K562 (cell line): ENCODE data around the gene PSD2. TPM values are rescaled to one million over a fixed set of nuclear protein-coding genes. Genes with fewer than 3 reads are reported as not detected.
A peak's percentile ranks its signal among the peaks of the same experiment; 100 is the strongest.

Experiments
- ATAC-seq: fragments of 200-7000 bp; cut with Tn5 transposase; 3 replicates; pipeline ENCODE4 v1.9.1; 2020; ENCODE audit warnings: moderate library complexity
- BruUV-seq: library from RNA; stranded (reverse); fragments of 400-500 nt; replicated peaks from 2 replicates; lab custom pipeline; 2021; lab: Mats Ljungman, UMichigan
- CTCF ChIA-PET: fragments of 300-600 bp; formaldehyde crosslinking; extraction: SDS; loops from one replicate; lab custom pipeline; 2021; ENCODE audit warnings: low intra/inter-chr PET ratio; lab: Yijun Ruan, JAX
- POLR2A ChIA-PET: fragments of 300-600, 350-650 bp; sonication (Branson Sonifier 250); formaldehyde crosslinking; extraction: SDS; loops from one replicate; lab custom pipeline; 2021; ENCODE audit warnings: antibody characterized with exemption, inconsistent platforms; lab: Yijun Ruan, JAX
- DNase-seq, 4 experiments: peaks; one replicate each; pipeline versions ENCODE4 v3.0.0 to v3.0.0-alpha.2; 2011 to 2018; ENCODE audit warnings: low spot score in 3 of 4, mixed read lengths in 3 of 4; ENCODE audit errors: extremely low read depth in 1 of 4
- FAIRE-seq: peaks from 2 replicates; lab custom pipeline; 2011; peaks lifted over from hg19 to GRCh38; lab: Jason Lieb, UNC
- H2AFZ ChIP-seq: 2 replicates; pipeline ENCODE4 v1.6.0; 2011; ENCODE audit warnings: low read depth, low read length, control low read depth, inconsistent platforms
- H3K27ac ChIP-seq: fragments of 200-600 bp; 3 replicates; pipeline ENCODE4 v1.8.0; 2011; ENCODE audit warnings: low read depth, mild to moderate bottlenecking, control low read depth, inconsistent platforms, low read length, moderate library complexity, mixed read lengths; ENCODE audit errors: extremely low read depth
- H3K27me3 ChIP-seq, 2 experiments: fragments of 300-600 bp in 1 of 2; 2 replicates in 1 of 2; 3 replicates in 1 of 2; pipeline versions ENCODE4 v1.6.0 to v1.8.0; 2011; ENCODE audit warnings: inconsistent platforms in 2 of 2, low read length in 2 of 2, mild to moderate bottlenecking in 1 of 2, mixed read lengths in 1 of 2, moderate library complexity in 1 of 2; ENCODE audit not compliant: control insufficient read depth in 2 of 2, insufficient read depth in 2 of 2
- H3K36me3 ChIP-seq: fragments of 300-600 bp; 3 replicates; pipeline ENCODE4 v1.8.0; 2011; ENCODE audit warnings: mild to moderate bottlenecking, low read length, inconsistent platforms; ENCODE audit not compliant: control insufficient read depth, insufficient read depth
- H3K4me1 ChIP-seq, 2 experiments: fragments of 200-600 bp in 1 of 2; replicated peaks in 1 of 2; 2 replicates in 1 of 2; 3 replicates in 1 of 2; pipeline versions ENCODE4 v1.5.1 to v1.8.0; 2011; ENCODE audit warnings: inconsistent platforms in 2 of 2, low read length in 2 of 2, mild to moderate bottlenecking in 1 of 2, mixed read lengths in 1 of 2, moderate library complexity in 1 of 2; ENCODE audit not compliant: control insufficient read depth in 2 of 2, insufficient read depth in 2 of 2
- H3K4me2 ChIP-seq: 2 replicates; pipeline ENCODE4 v1.6.1; 2011; ENCODE audit warnings: low read length, control low read depth, inconsistent platforms, mixed read lengths; ENCODE audit not compliant: insufficient read depth
- H3K4me3 ChIP-seq: fragments of 200-600 bp; sonication (generic), shearing (Covaris generic); 2 replicates; pipeline ENCODE4 v1.5.1; 2016; ENCODE audit warnings: control low read depth, inconsistent platforms
- H3K79me2 ChIP-seq: fragments of 200-600 bp; 3 replicates; pipeline ENCODE4 v1.8.0; 2011; ENCODE audit warnings: low read length, inconsistent platforms; ENCODE audit not compliant: control insufficient read depth, insufficient read depth
- H3K9ac ChIP-seq, 2 experiments: 2 replicates each; pipeline versions ENCODE4 v1.6.0 to v1.6.1; 2011; ENCODE audit warnings: low read depth in 2 of 2, low read length in 2 of 2, control low read depth in 1 of 2, inconsistent platforms in 1 of 2, mild to moderate bottlenecking in 1 of 2, mixed read lengths in 1 of 2; ENCODE audit not compliant: insufficient read depth in 1 of 2
- H3K9me1 ChIP-seq: one replicate; pipeline ENCODE4 v1.6.0; 2011; ENCODE audit warnings: inconsistent platforms, mild to moderate bottlenecking, low read length, moderate library complexity; ENCODE audit not compliant: control insufficient read depth, insufficient read depth
- H3K9me3 ChIP-seq: replicated peaks from 2 replicates; pipeline ENCODE4 v1.5.1; 2011; ENCODE audit warnings: low read depth, low read length, inconsistent platforms; ENCODE audit not compliant: control insufficient read depth, insufficient read depth
- H4K20me1 ChIP-seq: replicated peaks from 2 replicates; pipeline ENCODE4 v1.6.1; 2011; ENCODE audit warnings: low read length, inconsistent platforms, mixed read lengths; ENCODE audit not compliant: control insufficient read depth, insufficient read depth
- BMI1 ChIP-seq: fragments of 150-350 bp; IDR thresholded peaks from 2 replicates; pipeline ENCODE4 v1.6.1; 2014; ENCODE audit warnings: low read length
- DNMT1 ChIP-seq: fragments of 450-650 bp; IDR thresholded peaks from 2 replicates; pipeline ENCODE4 v1.6.1; 2016; ENCODE audit warnings: antibody characterized with exemption, mild to moderate bottlenecking
- FOXJ2 ChIP-seq: fragments of 200-800 bp; sonication (Bioruptor generic); IDR thresholded peaks from 2 replicates; pipeline ENCODE4 v1.6.1; 2016; ENCODE audit warnings: missing genetic modification characterization, missing compliant biosample characterization
- GATA2 ChIP-seq: sonication (generic); formaldehyde crosslinking; IDR thresholded peaks from 2 replicates; pipeline ENCODE4 v1.4.0; 2020; ENCODE audit warnings: mild to moderate bottlenecking, missing genetic modification reagents
- MEIS2 ChIP-seq: fragments of 450-650 bp; IDR thresholded peaks from 2 replicates; pipeline ENCODE4 v1.6.1; 2014; ENCODE audit warnings: mild to moderate bottlenecking; ENCODE audit not compliant: partially characterized antibody
- NCOA2 ChIP-seq, 2 experiments: fragments of 450-650 bp; IDR thresholded peaks; 2 replicates each; pipeline ENCODE4 v1.6.1; 2018; ENCODE audit warnings: mild to moderate bottlenecking in 2 of 2, moderate library complexity in 1 of 2; ENCODE audit not compliant: partially characterized antibody in 2 of 2
- PBX2 ChIP-seq, 2 experiments: IDR thresholded peaks in 1 of 2; conservative IDR thresholded peaks in 1 of 2; 2 replicates each; pipeline ENCODE4 v1.6.1; 2016; ENCODE audit warnings: low read depth in 2 of 2, mild to moderate bottlenecking in 1 of 2, missing compliant biosample characterization in 1 of 2, missing genetic modification characterization in 1 of 2, moderate library complexity in 1 of 2
- SETDB1 ChIP-seq: IDR thresholded peaks from one replicate; pipeline ENCODE4 v1.6.1; 2012; ENCODE audit warnings: low read length, control low read depth, inconsistent platforms
- SMARCA5 ChIP-seq: fragments of 450-650 bp; IDR thresholded peaks from 2 replicates; pipeline ENCODE4 v1.6.1; 2016
- TEAD2 ChIP-seq: fragments of 450-650 bp; IDR thresholded peaks from 2 replicates; pipeline ENCODE4 v1.6.1; 2016; ENCODE audit warnings: missing genetic modification characterization, control low read depth, missing compliant biosample characterization
- TGIF2 ChIP-seq: sonication (generic); formaldehyde crosslinking; IDR thresholded peaks from 2 replicates; pipeline ENCODE4 v1.8.1; 2022; ENCODE audit warnings: mild to moderate bottlenecking, missing genetic modification reagents, moderate library complexity
- TRIM24 ChIP-seq, 2 experiments: fragments of 450-650 bp; IDR thresholded peaks; 2 replicates each; pipeline ENCODE4 v1.6.1; 2016
- VEZF1 ChIP-seq: fragments of 200-800 bp; sonication (Bioruptor generic); IDR thresholded peaks from 2 replicates; pipeline ENCODE4 v1.6.1; 2017; ENCODE audit warnings: missing genetic modification characterization, missing compliant biosample characterization
- YY1 ChIP-seq, 3 experiments: IDR thresholded peaks; 2 replicates each; pipeline ENCODE4 v1.6.1; 2011; ENCODE audit warnings: low read length in 2 of 3, mild to moderate bottlenecking in 2 of 3, moderate library complexity in 2 of 3, borderline replicate concordance in 1 of 3, control low read depth in 1 of 3, low read depth in 1 of 3; ENCODE audit not compliant: insufficient read depth in 3 of 3, insufficient replicate concordance in 2 of 3, control insufficient read depth in 1 of 3, insufficient read length in 1 of 3; ENCODE audit errors: extremely low read depth in 1 of 3
- ZBTB33 ChIP-seq: sonication (generic); formaldehyde crosslinking; IDR thresholded peaks from 2 replicates; pipeline ENCODE4 v1.8.1; 2023; ENCODE audit warnings: mild to moderate bottlenecking, missing genetic modification reagents
- ZNF232 ChIP-seq: sonication (generic); formaldehyde crosslinking; IDR thresholded peaks from 2 replicates; pipeline ENCODE4 v1.8.0; 2022; ENCODE audit warnings: mild to moderate bottlenecking, missing genetic modification reagents
- ZSCAN29 ChIP-seq: fragments of 450-650 bp; IDR thresholded peaks from 2 replicates; pipeline ENCODE4 v1.6.1; 2017
- WGBS: fragments of 100-300 bp; shearing (Covaris generic); methylation state at CpG from one replicate; pipeline ENCODE4 v1.1.6; 2016; ENCODE audit warnings: low coverage, mixed read lengths; ENCODE audit not compliant: insufficient coverage; ENCODE audit errors: missing lambda C conversion rate; 5-methylcytosine and 5-hydroxymethylcytosine counted together
- in situ Hi-C: fragments of 300-500 bp; cut with MboI; formaldehyde crosslinking; loops from 4 replicates; pipeline ENCODE4 v1.15.0; 2018; ENCODE audit warnings: inconsistent platforms, mixed read lengths
- intact Hi-C: fragments of 100-400 bp; cut with micrococcal nuclease; formaldehyde crosslinking; loops from 2 replicates; pipeline ENCODE4 v1.14.2; 2022
- polyA plus RNA-seq, 8 experiments: library from polyadenylated mRNA; depleted of rRNA in 4 of 8; stranded (reverse) in 5 of 8; unstranded in 3 of 8; fragments of >200 nt; fragmentation: Nextera tagmentation in 2 of 8; fragmentation: Illumina TruSeq in 1 of 8; extraction: Ambion mirVana in 2 of 8; extraction: Trizol in 1 of 8; gene quantifications; 2 replicates each; pipeline versions ENCODE4 v1.2.1 to v1.2.3, GENCODE V29; 2011 to 2014; ENCODE audit warnings: inconsistent platforms in 1 of 8, missing spikeins in 1 of 8
- total RNA-seq, 7 experiments: library from RNA; depleted of rRNA in 6 of 7; stranded (reverse); fragments of >200 nt in 6 of 7; fragmentation: Illumina TruSeq in 2 of 7; extraction: Trizol in 2 of 7; gene quantifications; 2 replicates each; pipeline versions ENCODE4 v1.2.1 to v1.2.3, GENCODE V29; 2011 to 2021; ENCODE audit warnings: low replicate concordance in 1 of 7

PSD2 gene
- total and polyA plus RNA-seq, 9 of the 15 experiments (the other 6 are each of a cell fraction or from before 2014, with no cell fraction given) = 0.01 to 0.09 (median 0.04) TPM; not detected in 4

- FAIRE-seq = no peak
- TF ChIP-seq NCOA2 (IDR thresholded peaks at IDR 0.05; ENCODE audit: partially characterized antibody in 2 of 2) (no peak), GATA2 (CRISPR knock-in tag) (no peak), SMARCA5 (no peak), VEZF1 (CRISPR knock-in tag) (peak; percentile 50), PBX2 (CRISPR knock-in tag; IDR thresholded peaks at IDR 0.05; ENCODE audit: low read depth) (no peak), PBX2 (tag; conservative IDR thresholded peaks at IDR 0.05; ENCODE audit: low read depth) (peak; percentile 62), YY1 (IDR thresholded peaks at IDR 0.05; ENCODE audit: borderline replicate concordance in 1 of 3, control insufficient read depth in 1 of 3, extremely low read depth in 1 of 3, insufficient read depth in 3 of 3, insufficient read length in 1 of 3, insufficient replicate concordance in 2 of 3, low read depth in 1 of 3, low read length in 2 of 3) (no peak), TGIF2 (no peak), SETDB1 (no peak), TRIM24 (IDR thresholded peaks at IDR 0.05) (no peak), DNMT1 (no peak), MEIS2 (peak; percentile 67), ZBTB33 (CRISPR knock-in tag) (peak; percentile 74), ZSCAN29 (no peak), TEAD2 (tag) (no peak), ZNF232 (no peak), FOXJ2 (no peak), BMI1 (no peak)
These were observed 36.3 kb upstream of the PSD2 start for GRCh38 chr5:139759219-139759721.

More at GRCh38 chr5:139759219-139759721, 36.3 kb upstream of the PSD2 start:
- Histone ChIP-seq H3K4me3 (no peak overlapping the region), H3K27ac (no peak overlapping the region), H3K9me3 (no peaks in the 10 kb centered on the region), H3K9me1 (no peaks in the 10 kb centered on the region), H3K79me2 (no peaks in the 10 kb centered on the region), H3K27me3 (peaks cover 9 to 17% of the 10 kb centered on the region in 2 experiments; a peak in 4 of 5 replicates), H4K20me1 (0 out of 2 replicates have a peak, but pooled peaks cover 2% of the 10 kb centered on the region), H3K4me2 (no peak overlapping the region), H3K9ac (no peak overlapping the region), H3K4me1 (peaks cover 0 to 26% of the 10 kb centered on the region in 2 experiments; a peak in 3 of 5 replicates), H3K36me3 (no peaks in the 10 kb centered on the region), H2AFZ (no peak overlapping the region)
- ChIA-PET CTCF (no interaction called here), POLR2A (interaction anchor here (0.6 to 1.5 kb wide), 4 partner anchors 10 to 160 kb away, joined by 3 to 4 read pairs (median 3); no protein-coding TSS in a partner anchor)
- no TSS peak for BruUV-seq
- in situ Hi-C loops = no loop called here
- WGBS = 43% methylated on average over 19 of the region's 36 CpGs
- intact Hi-C loops = no loop called here
- DNase-seq (no peak), ATAC-seq (no peak)
